GM23338 (cell line): Measurements from ENCODE around the gene RAB15. TPM values are rescaled to one million over a fixed set of nuclear protein-coding genes. Genes with fewer than 3 reads are reported as not detected.
A peak's percentile ranks its signal among the peaks of the same experiment; 100 is the strongest.

Experiments used
- ATAC-seq: fragments of 200-7000 bp; cut with Tn5 transposase; 3 replicates; pipeline ENCODE4 v1.9.1; 2020
- DNase-seq: peaks from one replicate; pipeline ENCODE4 v3.0.0-alpha.2; 2015; ENCODE audit warnings: low spot score
- H2AFZ ChIP-seq: fragments of 200-600 bp; sonication (generic); 2 replicates; pipeline ENCODE4 v1.8.0; 2016; ENCODE audit warnings: antibody characterized with exemption, mild to moderate bottlenecking, moderate library complexity
- H3F3A ChIP-seq: fragments of 200-600 bp; sonication (generic); replicated peaks from 2 replicates; pipeline ENCODE4 v1.8.0; 2017; ENCODE audit warnings: antibody characterized with exemption, mixed run types, low read depth
- H3K27ac ChIP-seq: fragments of 200-600 bp; sonication (generic); 2 replicates; pipeline ENCODE4 v1.6.1; 2016; ENCODE audit warnings: low read depth
- H3K27me3 ChIP-seq: fragments of 200-600 bp; sonication (generic); 2 replicates; pipeline ENCODE4 v1.8.0; 2016; ENCODE audit warnings: mild to moderate bottlenecking, mixed run types, moderate library complexity; ENCODE audit not compliant: insufficient read depth
- H3K36me3 ChIP-seq: fragments of 200-600 bp; sonication (generic); 2 replicates; pipeline ENCODE4 v1.8.0; 2016; ENCODE audit warnings: mild to moderate bottlenecking; ENCODE audit not compliant: insufficient read depth
- H3K4me1 ChIP-seq: fragments of 200-600 bp; sonication (generic); 2 replicates; pipeline ENCODE4 v1.8.0; 2016; ENCODE audit warnings: mild to moderate bottlenecking, moderate library complexity; ENCODE audit not compliant: insufficient read depth
- H3K4me2 ChIP-seq: fragments of 200-600 bp; sonication (generic); 2 replicates; pipeline ENCODE4 v1.7.1; 2017; ENCODE audit warnings: mixed run types
- H3K4me3 ChIP-seq: fragments of 200-600 bp; sonication (generic); 2 replicates; pipeline ENCODE4 v1.6.1; 2016; ENCODE audit warnings: mixed run types
- H3K79me2 ChIP-seq: fragments of 200-600 bp; sonication (generic); replicated peaks from 2 replicates; pipeline ENCODE4 v1.8.0; 2017; ENCODE audit warnings: mild to moderate bottlenecking; ENCODE audit not compliant: insufficient read depth
- H3K9me2 ChIP-seq: fragments of 200-600 bp; sonication (generic); 2 replicates; pipeline ENCODE4 v1.8.0; 2017; ENCODE audit not compliant: insufficient read depth
- H4K20me1 ChIP-seq: fragments of 200-600 bp; sonication (generic); replicated peaks from 2 replicates; pipeline ENCODE4 v1.8.0; 2017; ENCODE audit warnings: mild to moderate bottlenecking; ENCODE audit not compliant: insufficient read depth
- H3K27ac Mint-ChIP-seq: 2 replicates; pipeline ENCODE4 v1.8.0; 2020; ENCODE audit warnings: inconsistent platforms, mild to moderate bottlenecking, moderate library complexity, mixed read lengths
- H3K27me3 Mint-ChIP-seq: 3 replicates; pipeline ENCODE4 v1.8.0; 2022; ENCODE audit warnings: low read depth, mild to moderate bottlenecking, moderate library complexity, mixed read lengths, inconsistent platforms; ENCODE audit not compliant: insufficient read depth, poor library complexity
- H3K36me3 Mint-ChIP-seq: 3 replicates; pipeline ENCODE4 v1.8.0; 2021; ENCODE audit warnings: low read depth, mild to moderate bottlenecking, inconsistent platforms, moderate library complexity, mixed read lengths
- H3K4me1 Mint-ChIP-seq: 3 replicates; pipeline ENCODE4 v1.8.0; 2020; ENCODE audit warnings: mild to moderate bottlenecking, inconsistent platforms, mixed read lengths
- H3K4me3 Mint-ChIP-seq: 3 replicates; pipeline ENCODE4 v1.8.0; 2021; ENCODE audit warnings: moderate library complexity, mild to moderate bottlenecking, inconsistent platforms, mixed read lengths
- H3K9me3 Mint-ChIP-seq: 3 replicates; pipeline ENCODE4 v1.8.0; 2020; ENCODE audit warnings: moderate library complexity, mild to moderate bottlenecking, inconsistent platforms, mixed read lengths
- CREB1 ChIP-seq: fragments of 250-450 bp; sonication (Bioruptor Pico); IDR thresholded peaks from 2 replicates; pipeline ENCODE4 v1.5.0; 2020; ENCODE audit warnings: low read depth, mild to moderate bottlenecking, moderate library complexity
- EZH2 ChIP-seq: fragments of 200-600 bp; sonication (generic); IDR thresholded peaks from one replicate; pipeline ENCODE4 v1.8.0; 2017; ENCODE audit warnings: antibody characterized with exemption, mild to moderate bottlenecking, low read depth; ENCODE audit not compliant: unreplicated experiment
- JUNB ChIP-seq: IDR thresholded peaks from one replicate; pipeline ENCODE4 v1.6.1; 2016; ENCODE audit warnings: antibody characterized with exemption; ENCODE audit not compliant: unreplicated experiment
- NANOG ChIP-seq: IDR thresholded peaks from 2 replicates; pipeline ENCODE4 v1.6.1; 2016; ENCODE audit warnings: antibody characterized with exemption, borderline replicate concordance
- POLR2AphosphoS5 ChIP-seq: IDR thresholded peaks from 2 replicates; pipeline ENCODE4 v1.6.1; 2016; ENCODE audit warnings: antibody characterized with exemption, low read depth
- REST ChIP-seq: IDR thresholded peaks from one replicate; pipeline ENCODE4 v1.6.1; 2018; ENCODE audit warnings: antibody characterized with exemption; ENCODE audit not compliant: unreplicated experiment
- ZNF114 ChIP-seq: fragments of 250-450 bp; sonication (Bioruptor Pico); IDR thresholded peaks from 2 replicates; pipeline ENCODE4 v1.5.0; 2020; ENCODE audit warnings: mild to moderate bottlenecking, moderate library complexity
- ZNF331 ChIP-seq: fragments of 250-450 bp; sonication (Bioruptor Pico); IDR thresholded peaks from 2 replicates; pipeline ENCODE4 v1.5.0; 2020; ENCODE audit warnings: low read depth, mild to moderate bottlenecking, moderate library complexity
- ZNF462 ChIP-seq: fragments of 250-450 bp; sonication (Bioruptor Pico); IDR thresholded peaks from 2 replicates; pipeline ENCODE4 v1.5.0; 2020; ENCODE audit warnings: mild to moderate bottlenecking, moderate library complexity
- polyA plus RNA-seq: library from polyadenylated mRNA; unstranded; fragments of >200 nt; fragmentation: Nextera tagmentation; extraction: Ambion mirVana; gene quantifications from 2 replicates; pipeline ENCODE4 v1.2.1, GENCODE V29; 2016
- total RNA-seq: library from RNA; depleted of rRNA; stranded (reverse); fragments of >200 nt; shearing (Covaris generic); gene quantifications from 2 replicates; pipeline ENCODE4 v1.2.3, GENCODE V29; 2014

Gene RAB15
- total and polyA plus RNA-seq, 2 experiments from 2014 or later = 17.4 to 43.3 TPM

GRCh38 chr14:64930085-64930843 is 41.9 kb downstream of the RAB15 start (continued):
- TF ChIP-seq REST = no peak

DNA sequence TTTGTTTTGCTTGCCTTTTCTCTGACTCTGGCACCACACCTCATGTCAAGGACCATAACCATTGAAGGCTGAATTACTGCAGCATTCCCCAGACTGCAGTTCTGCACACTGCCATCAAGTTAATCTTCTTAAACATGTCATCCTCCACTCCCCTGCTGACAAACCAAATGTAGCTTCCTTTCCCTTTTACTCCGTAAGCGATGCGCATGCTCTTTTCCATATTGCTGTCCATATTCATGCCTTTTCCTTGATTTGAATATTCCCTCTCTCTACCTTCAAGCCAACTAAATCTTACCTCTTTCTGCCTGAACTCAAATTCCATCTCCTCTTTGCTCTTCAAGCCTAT is 43.1 kb downstream of the RAB15 start:
- Histone ChIP-seq H3K36me3 (peaks cover 35% of the 10 kb centered on the region), H3K4me1 (no peaks in the 10 kb centered on the region), H3K4me2 (no peak overlapping the region), H3K9me2 (no peaks in the 10 kb centered on the region), H3F3A (peaks cover 3% of the 10 kb centered on the region; the same call in 1 of the 2 replicates), H2AFZ (no peak overlapping the region), H4K20me1 (no peaks in the 10 kb centered on the region), H3K27ac (peak overlapping the region; percentile 60), H3K4me3 (no peak overlapping the region), H3K79me2 (no peaks in the 10 kb centered on the region), H3K27me3 (no peaks in the 10 kb centered on the region)
- Mint-ChIP-seq H3K36me3 (peaks cover 20% of the 10 kb centered on the region), H3K27ac (no peak overlapping the region), H3K27me3 (no peaks in the 10 kb centered on the region), H3K4me1 (no peaks in the 10 kb centered on the region), H3K9me3 (no peaks in the 10 kb centered on the region), H3K4me3 (no peak overlapping the region)
- DNase-seq = no peak
- ATAC-seq = no peak
- TF ChIP-seq ZNF114 (CRISPR knock-in tag) (no peak), POLR2AphosphoS5 (no peak)

- ATAC-seq = no peak
Observed at GRCh38 chr14:64928239-64929013, 43.7 kb downstream of the RAB15 start.

More at GRCh38 chr14:64928239-64929013, 43.7 kb downstream of the RAB15 start:
- peaks cover 23% of the 10 kb centered on the region for H3K36me3 Mint-ChIP-seq
- Histone ChIP-seq H3K4me1 (no peaks in the 10 kb centered on the region), H3K27ac (peak overlapping the region; percentile 60), H3K36me3 (peaks cover 37% of the 10 kb centered on the region), H2AFZ (no peak overlapping the region), H3F3A (peaks cover 3% of the 10 kb centered on the region; the same call in 1 of the 2 replicates), H3K27me3 (no peaks in the 10 kb centered on the region), H3K4me2 (no peak overlapping the region), H4K20me1 (no peaks in the 10 kb centered on the region), H3K79me2 (no peaks in the 10 kb centered on the region), H3K4me3 (no peak overlapping the region), H3K9me2 (no peaks in the 10 kb centered on the region)
- H3K4me1 Mint-ChIP-seq = no peaks in the 10 kb centered on the region
- no peaks in the 10 kb centered on the region for H3K27me3 Mint-ChIP-seq
- no peak for DNase-seq
- TF ChIP-seq POLR2AphosphoS5 = no peak
- no peak for TF ChIP-seq ZNF331 (CRISPR knock-in tag)
- no peak for TF ChIP-seq CREB1
- no peak for TF ChIP-seq ZNF462 (CRISPR knock-in tag)
- no peak for TF ChIP-seq EZH2
- TF ChIP-seq JUNB = no peak
- TF ChIP-seq NANOG = no peak
- H3K4me3 Mint-ChIP-seq = no peak overlapping the region
- H3K27ac Mint-ChIP-seq = no peak overlapping the region
- no peaks in the 10 kb centered on the region for H3K9me3 Mint-ChIP-seq
